ENCODE results near the gene MLLT10.

The MLLT10 gene

GRCh38 chr10:21501731-21502347 is 32.2 kb upstream of the MLLT10 start:
- no peak for DNase-seq

DNA sequence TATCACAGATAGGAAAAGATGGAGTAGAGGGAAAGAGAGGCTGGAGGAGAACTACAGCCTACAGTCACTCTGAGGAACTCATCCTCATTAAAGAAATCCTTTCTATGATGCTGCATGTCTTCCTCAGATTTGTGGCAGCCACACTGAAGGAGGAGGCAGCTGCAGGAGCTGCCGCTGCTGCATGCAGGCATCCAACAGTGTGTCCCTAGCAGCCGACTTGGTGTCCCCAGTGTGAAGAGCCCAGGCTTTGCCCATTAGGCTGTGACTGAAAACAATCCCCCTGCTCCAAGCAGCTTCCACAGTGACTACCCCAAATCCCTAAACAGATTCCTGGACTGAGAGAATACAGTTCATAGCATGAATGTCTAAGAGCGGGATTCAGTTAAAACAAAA is 31.7 kb upstream of the MLLT10 start:
- no peak for DNase-seq

- no peak for DNase-seq
These were observed 30.5 kb upstream of the MLLT10 start for GRCh38 chr10:21503542-21503941.

- DNase-seq, result no peak
These were observed 28.2 kb upstream of the MLLT10 start for GRCh38 chr10:21505711-21506278.

DNA sequence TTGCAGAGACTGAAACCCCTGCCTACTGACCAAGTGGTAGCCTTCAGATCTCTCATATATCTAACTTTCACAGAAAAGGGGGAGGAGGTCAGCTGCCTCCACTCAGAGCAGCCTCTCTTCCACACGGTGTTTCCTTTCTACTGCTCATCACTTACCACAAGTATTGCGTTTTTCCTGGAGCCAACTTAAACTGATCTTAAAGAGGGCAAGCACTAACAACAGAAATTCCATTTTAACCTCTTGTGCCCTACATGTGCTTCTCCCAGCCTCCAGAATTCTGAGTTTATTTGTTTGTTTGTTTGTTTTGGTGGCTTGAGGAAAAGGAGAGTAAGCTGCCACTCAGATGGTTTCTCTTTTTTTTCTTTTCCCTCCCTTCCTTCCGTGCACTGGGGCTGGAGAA is 27.7 kb upstream of the MLLT10 start:
- no peak for DNase-seq

DNA sequence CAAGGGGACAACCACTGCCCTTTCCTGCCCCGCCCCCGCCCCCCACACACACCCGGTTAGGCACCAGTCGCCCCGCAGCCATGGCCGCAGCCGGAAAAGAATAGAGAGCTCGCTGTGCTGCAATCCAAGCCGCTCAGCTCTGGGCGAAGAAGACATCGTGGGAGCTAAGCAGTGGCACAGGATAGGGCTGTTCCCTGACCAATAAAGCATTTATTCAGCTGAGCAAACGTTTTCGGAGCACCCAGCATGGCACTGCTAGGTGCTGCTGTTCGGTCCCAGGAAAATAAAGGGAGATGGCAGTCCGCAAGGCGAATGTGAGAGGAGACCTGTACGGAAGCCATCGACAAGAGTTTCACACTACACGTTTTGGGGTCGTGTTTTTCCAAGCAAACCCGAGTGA is 26.9 kb upstream of the MLLT10 start:
- DNase-seq, result no peak

DNA sequence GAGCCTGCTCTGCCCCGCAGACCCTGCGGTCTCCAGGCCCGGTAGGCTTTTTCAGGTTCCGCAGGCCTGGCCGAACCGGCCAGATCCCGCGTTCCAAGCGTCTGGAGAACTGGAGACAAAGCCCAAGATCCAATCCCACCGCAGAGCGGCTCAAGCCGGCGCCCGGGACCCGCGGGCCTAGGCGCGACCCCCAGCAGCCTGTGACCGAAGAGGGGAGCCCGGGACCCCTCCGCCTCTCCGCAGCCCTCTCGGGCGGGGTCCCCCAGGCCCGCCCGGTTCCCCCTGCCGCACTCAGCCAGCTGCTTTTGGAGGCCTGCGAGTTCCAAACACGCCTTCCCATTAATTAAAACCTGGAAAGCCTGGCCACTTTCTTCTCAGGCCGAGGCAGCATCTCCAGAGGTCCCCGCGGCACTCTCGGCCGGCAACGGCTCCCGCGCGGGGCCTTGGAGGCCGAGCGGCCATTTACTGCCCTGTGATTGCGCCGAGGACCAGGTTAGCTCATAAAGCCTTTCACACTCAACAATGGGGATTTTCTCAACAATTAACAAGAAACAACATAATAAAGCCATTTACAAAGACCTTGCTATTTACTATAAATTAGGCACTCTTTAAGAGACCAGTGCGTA is 25.2 kb upstream of the MLLT10 start:
- DNase-seq, result no peak

GRCh38 chr10:21509341-21510240 is 24.4 kb upstream of the MLLT10 start:
- no peak for DNase-seq

DNA sequence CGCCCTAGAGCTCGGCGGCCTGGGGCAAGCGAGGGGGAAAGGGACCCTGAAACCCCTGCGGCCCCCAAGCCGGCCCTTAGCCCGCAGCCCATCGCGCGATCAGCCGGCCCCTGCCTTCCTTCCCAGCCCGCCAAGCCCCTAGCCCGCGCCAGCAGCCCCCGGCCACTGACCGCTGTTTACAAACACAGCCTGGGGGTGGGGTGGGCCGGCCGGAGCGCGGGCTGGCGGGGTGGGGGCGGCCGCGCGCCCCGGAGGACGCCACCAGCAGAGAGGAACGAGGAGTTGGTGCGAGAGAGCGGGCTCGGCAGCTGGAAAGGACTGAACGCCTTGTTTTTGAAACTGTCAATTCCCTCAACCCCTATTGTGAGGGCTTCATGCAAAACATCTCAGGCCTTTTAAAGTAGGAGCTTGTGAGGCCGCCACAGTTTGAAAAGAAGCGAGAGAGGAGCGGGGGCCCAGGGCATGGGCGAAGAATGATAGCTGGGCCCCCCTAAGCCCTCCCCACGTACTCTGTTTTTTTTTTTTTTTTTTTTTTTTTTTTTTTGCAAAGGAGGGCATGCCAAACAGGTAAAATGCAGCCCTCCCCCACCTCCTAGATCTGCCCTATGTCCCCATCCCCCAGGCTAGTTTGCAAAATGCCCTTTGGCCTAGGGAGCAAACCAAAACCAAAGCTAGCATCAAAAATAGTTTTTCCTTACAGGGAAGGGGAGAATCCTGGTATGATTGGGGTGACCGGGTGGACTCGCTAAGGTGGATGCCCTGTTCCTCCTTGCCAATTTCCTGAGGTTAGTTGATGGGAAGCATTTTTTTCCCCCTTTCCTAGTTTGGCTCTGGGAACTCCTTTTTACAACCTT is 23.6 kb upstream of the MLLT10 start:
- DNase-seq, result no peak

- no peak for DNase-seq
These were observed 22.9 kb upstream of the MLLT10 start for GRCh38 chr10:21511095-21511570.

- no peak for DNase-seq
These were observed 22.0 kb upstream of the MLLT10 start for GRCh38 chr10:21511946-21512572.

DNA sequence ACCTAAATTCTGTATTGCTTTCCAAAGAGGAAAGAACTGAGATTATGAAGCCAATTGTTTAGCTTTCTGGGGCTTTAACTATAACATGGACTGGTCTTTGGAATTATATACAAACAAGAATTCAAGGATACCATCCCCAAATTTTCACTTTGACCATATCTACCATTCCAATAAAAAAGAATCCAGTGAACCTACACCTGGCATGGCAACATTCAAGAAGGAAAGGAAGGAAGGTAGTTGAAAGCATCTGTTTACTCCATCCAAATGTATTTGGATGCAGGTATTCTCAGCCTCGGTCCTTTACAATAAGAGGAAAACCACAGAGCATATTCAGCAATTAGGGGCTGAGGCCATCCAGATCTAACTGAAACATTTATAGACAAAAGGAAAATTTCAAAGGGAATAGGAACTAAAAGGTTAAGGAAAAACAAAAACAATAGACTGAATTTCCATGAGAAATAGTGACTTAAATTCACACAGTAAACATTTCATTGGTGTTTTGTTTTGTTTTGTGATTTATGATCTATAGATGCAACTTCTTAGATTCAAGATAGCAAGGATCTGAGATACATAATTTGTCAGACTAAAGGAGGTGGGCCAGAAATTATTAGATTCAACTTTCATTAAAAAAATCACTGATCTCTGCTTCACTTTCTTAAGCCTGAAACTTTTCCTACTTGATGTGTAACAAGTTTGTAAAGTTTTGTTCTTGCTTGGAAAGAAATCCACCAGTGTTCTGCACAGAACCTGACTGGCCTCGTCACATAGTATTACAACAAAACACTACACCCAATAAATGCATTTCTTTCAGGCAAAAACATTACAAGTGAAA is 21.2 kb upstream of the MLLT10 start:
- DNase-seq, result no peak

DNA sequence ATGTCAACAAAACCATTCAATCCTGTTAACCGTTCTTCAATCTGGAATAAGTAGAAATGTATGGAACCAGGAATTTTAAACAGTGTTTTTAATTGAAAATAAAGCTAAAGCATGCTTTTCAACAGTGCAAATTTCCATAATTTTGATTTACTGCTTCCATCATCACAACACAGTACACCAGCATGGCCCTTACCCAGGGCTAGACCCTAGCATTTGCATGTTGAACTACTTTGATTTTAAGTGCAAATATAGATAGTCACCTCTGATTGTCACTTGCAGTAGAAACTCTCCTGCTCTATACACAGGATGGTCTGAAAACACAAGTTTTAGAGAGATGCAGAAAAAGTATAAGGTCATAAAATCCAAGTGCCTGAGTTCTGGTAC is 20.6 kb upstream of the MLLT10 start:
- DNase-seq, result no peak

- no peak for DNase-seq
These were observed 19.8 kb upstream of the MLLT10 start for GRCh38 chr10:21514129-21514817.

DNA sequence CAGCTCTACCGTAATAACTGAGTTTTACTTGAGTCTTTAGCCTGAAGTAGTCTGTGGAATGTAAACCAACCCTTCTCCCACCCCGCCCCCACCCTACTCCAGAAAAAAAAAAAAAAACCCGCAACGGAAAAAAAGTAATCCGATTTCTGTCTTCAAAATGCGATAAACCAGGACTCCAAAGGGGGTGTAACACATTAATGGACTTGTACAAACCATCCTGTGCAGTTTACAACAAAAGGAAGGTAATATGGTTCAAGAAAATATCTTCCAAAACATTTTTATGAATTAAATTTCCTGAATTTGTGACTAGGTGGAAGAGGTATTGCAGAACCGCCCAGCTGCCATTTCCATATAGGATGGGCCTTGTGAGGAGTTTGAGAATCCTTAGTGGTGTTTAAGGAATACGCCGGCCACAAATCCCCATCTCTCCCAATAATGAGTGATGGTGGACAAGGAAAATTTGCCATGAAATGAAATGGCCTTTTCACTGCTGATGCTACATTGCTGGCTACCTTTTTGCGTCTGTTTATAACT is 19.1 kb upstream of the MLLT10 start:
- no peak for DNase-seq

DNA sequence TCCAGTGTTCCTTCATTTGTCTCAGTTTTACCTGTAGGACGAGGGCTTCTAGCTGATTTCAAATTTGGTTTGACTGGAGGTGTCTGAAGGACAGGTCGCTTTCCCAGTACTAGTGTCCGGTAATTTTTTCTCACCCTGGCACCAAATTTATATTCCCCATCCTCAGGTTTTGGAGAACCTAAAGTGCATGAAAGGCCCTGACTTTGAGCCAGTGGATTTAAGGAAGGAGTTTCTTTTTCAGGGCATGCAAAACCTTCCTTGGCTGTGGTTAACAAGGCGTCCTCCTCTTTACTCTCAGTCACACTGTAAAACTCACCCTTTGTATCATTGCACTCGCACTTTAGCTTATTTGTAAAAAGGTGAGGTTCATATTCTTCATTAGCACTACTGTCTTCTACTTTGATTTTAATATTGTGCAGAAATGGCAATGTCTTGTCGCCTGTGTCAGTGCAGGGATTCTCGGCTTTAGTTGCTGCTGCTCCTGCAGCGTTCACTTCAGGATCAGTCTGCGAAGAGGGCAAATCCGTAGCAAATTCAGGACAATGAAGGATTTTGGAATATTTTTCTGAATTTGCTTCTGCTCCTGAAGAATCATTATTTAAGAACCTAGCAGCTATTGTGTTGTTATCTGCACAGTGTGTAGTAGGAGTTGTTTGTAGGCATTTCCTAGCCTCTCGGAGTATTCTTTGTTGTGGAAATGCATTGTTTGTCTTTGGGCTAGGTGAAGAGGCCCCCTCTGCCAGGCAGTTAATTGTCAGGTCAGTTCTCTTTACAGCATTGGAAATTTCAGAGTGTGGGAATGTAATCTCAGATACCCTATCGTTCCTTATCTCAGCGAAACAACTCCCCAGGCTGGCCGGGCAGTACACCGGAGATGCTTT is 18.4 kb upstream of the MLLT10 start:
- DNase-seq, result no peak

DNA sequence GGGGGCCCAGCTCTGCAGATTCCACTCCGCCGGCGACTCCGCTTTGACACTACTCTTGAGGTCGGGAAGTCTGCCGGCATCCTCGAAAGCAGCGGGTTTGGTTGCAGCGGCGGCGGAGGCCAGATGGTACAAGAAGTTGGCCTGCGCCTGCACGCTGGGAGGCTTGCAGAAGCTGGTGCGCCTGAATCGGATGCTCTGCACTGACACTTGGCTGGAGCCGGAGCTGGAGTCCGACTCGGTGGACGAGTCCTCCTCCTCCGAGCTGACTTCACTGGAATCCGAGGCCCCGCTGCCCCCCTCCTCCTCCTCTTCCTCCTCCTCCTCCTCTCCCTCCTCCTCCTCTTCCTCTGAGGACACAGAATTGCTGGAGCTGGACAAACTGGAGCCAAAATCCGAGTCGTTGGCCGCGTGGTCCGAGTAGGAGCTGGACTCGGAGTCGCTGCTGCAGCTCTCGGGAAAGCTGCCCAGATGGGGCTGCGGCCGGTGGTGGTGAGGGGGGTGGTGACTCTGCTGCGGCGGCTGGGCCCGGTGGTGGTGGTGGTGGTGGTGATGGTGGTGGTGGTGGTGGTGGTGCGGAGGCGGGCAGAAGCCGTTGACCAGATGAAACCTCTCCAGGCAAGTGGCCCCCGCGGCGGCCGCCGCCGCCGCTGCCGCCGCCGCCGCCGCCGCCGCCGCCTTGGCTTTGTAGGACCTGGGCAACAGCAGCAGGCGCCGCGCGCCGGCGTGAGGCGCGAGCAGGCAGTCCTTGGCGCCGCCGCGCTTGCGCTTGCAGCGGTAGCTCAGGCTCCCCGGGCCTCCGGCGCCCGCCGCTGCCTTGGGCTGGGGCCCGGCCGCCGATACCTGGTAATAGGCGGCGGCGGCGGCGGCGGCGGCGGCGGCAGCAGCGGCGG is 17.5 kb upstream of the MLLT10 start:
- DNase-seq, result peak; percentile 58
